Measurements from ENCODE around the gene HRC. TPM values are rescaled to one million over a fixed set of nuclear protein-coding genes. Genes with fewer than 3 reads are reported as not detected.

The HRC gene
- total RNA-seq, 1 experiment from 2014 or later: not detected

DNA sequence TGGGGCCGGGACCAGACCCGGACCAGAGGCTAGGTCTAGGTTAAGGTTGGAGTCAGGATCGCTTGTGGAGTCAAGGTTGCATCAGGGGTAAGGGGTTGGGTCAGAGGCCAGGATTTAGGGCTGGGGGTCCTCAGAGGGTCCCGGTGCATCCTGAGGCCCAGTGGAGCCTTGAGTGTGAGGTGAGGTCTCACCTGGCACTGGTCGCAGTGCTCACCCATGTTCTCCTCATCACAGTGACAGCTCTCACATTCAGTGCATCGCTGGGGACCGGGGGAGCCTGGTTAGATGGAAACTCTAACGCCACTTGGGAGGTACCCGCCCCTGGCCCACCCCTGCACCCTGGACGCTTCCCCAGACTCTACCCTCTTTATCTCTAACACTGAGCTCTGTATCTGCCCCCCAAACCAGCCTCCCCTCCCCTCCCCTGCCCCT is 3.1 kb downstream of the HRC start:
- Histone ChIP-seq H3K4me3 (no peak overlapping the region), H3F3A (ENCODE audit: insufficient read depth, low read depth) (peaks cover 15% of the 10 kb centered on the region; the same call in 1 of the 2 replicates), H3K27me3 (ENCODE audit: insufficient read depth, low read depth) (no peaks in the 10 kb centered on the region), H4K20me1 (ENCODE audit: insufficient read depth) (no peaks in the 10 kb centered on the region), H3K9me3 (ENCODE audit: insufficient read depth, low read depth) (no peaks in the 10 kb centered on the region), H3K9me2 (ENCODE audit: insufficient read depth) (no peaks in the 10 kb centered on the region), H3K27ac (no peak overlapping the region), H3K79me2 (ENCODE audit: low read depth) (no peaks in the 10 kb centered on the region), H3K4me1 (replicated peaks; ENCODE audit: insufficient read depth) (peaks cover 16% of the 10 kb centered on the region; the same call in 1 of the 2 replicates), H2AFZ (no peak overlapping the region), H3K4me2 (0 out of 2 replicates have a peak overlapping the region, but pooled peaks have one; percentile 99), H3K36me3 (ENCODE audit: low read depth) (no peaks in the 10 kb centered on the region)
- intact Hi-C loops (cut with micrococcal nuclease; ENCODE audit: unreplicated experiment): no loop called here
- BruUV-seq (replicated peaks): no TSS peak
- no peak for DNase-seq
- ChIA-PET POLR2A (ENCODE audit: unreplicated experiment) (interaction anchor here (0.6 kb wide), 1 partner anchor 133 kb away, joined by 4 read pairs; no protein-coding TSS in a partner anchor), CTCF (no interaction called here)
- no peak for TF ChIP-seq EZH2 (IDR thresholded peaks at IDR 0.05; ENCODE audit: low read depth)
- TF ChIP-seq, protein P1, sequence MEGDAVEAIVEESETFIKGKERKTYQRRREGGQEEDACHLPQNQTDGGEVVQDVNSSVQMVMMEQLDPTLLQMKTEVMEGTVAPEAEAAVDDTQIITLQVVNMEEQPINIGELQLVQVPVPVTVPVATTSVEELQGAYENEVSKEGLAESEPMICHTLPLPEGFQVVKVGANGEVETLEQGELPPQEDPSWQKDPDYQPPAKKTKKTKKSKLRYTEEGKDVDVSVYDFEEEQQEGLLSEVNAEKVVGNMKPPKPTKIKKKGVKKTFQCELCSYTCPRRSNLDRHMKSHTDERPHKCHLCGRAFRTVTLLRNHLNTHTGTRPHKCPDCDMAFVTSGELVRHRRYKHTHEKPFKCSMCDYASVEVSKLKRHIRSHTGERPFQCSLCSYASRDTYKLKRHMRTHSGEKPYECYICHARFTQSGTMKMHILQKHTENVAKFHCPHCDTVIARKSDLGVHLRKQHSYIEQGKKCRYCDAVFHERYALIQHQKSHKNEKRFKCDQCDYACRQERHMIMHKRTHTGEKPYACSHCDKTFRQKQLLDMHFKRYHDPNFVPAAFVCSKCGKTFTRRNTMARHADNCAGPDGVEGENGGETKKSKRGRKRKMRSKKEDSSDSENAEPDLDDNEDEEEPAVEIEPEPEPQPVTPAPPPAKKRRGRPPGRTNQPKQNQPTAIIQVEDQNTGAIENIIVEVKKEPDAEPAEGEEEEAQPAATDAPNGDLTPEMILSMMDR (conservative IDR thresholded peaks at IDR 0.05): no peak

DNA sequence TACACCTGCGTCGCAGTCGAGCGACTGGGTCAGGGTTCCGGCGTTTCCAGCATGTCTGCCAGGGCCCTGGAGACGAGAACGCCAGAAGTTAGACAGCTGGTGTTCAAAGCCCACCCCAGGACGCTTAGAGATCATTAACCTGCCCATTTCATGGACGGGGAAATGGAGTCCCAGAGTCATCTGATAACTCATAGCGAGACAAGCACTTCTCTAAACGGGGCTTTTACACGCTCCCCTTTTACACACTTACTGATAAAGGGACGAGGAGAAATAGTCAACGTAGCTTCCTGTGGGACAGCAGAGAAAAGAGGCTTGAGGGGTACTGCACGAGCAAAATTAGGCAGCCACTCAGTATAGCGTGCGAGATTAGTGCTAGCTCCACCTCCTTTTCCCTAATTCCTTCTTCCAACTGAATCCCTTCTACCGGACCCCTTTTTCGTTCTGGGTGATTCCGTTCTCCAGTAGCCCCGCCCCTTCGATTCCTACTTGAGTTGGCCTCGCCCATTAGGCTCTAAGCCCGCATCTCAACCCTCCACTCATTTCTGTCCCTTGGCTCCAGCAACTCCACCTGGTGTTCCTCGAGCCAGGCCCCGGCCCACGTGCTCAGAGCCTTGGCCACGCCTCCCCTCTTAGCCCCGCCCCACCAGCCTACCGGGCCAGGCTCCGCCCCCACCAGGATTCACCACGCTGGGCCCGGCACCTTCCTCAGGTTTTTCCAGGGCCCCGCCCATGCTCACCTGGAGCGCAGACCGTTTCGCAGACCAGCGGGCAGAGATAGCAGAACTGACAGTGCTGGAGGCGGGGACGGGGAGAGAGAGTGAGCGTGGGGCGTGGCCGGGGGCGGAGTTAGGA is 3.7 kb downstream of the HRC start:
- ChIA-PET CTCF (no interaction called here), POLR2A (ENCODE audit: unreplicated experiment) (no interaction called here)
- Histone ChIP-seq H3K27me3 (ENCODE audit: insufficient read depth, low read depth) (no peaks in the 10 kb centered on the region), H2AFZ (no peak overlapping the region), H3K4me1 (replicated peaks; ENCODE audit: insufficient read depth) (peaks cover 16% of the 10 kb centered on the region; the same call in 1 of the 2 replicates), H3K4me3 (peak overlapping the region; percentile 10; the same call in 1 of the 2 replicates), H3K9me2 (ENCODE audit: insufficient read depth) (no peaks in the 10 kb centered on the region), H3K79me2 (ENCODE audit: low read depth) (no peaks in the 10 kb centered on the region), H3K4me2 (peak overlapping the region; percentile 99), H3K9me3 (ENCODE audit: insufficient read depth, low read depth) (no peaks in the 10 kb centered on the region), H4K20me1 (ENCODE audit: insufficient read depth) (no peaks in the 10 kb centered on the region), H3F3A (ENCODE audit: insufficient read depth, low read depth) (peaks cover 18% of the 10 kb centered on the region; the same call in 1 of the 2 replicates), H3K27ac (no peak overlapping the region), H3K36me3 (ENCODE audit: low read depth) (no peaks in the 10 kb centered on the region)
- no peak for TF ChIP-seq EZH2 (IDR thresholded peaks at IDR 0.05; ENCODE audit: low read depth)
- TF ChIP-seq, protein P1 (conservative IDR thresholded peaks at IDR 0.05): no peak
- DNase-seq: peak; percentile 88 to 92
- intact Hi-C loops (cut with micrococcal nuclease; ENCODE audit: unreplicated experiment): no loop called here
- no TSS peak for BruUV-seq (replicated peaks)

DNA sequence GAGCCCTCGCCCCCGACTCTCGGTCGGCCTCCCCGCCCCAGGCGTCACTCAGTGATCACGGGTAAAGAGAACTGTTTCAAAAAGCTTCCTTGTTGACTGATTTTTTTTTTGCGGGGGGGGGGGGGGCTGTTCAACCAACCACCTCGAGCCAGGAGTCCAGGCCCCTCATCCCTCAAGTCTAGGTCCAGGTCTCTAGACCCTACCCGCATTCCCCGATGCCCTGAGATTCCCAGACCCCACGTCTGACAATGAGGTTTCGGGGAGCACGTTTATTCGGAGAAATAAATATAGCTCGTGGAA is 4.3 kb downstream of the HRC start:
- ChIA-PET CTCF (interaction anchor here (0.7 kb wide), 1 partner anchor 21 kb away, joined by 4 read pairs; no protein-coding TSS in a partner anchor), POLR2A (ENCODE audit: unreplicated experiment) (interaction anchor here (0.7 kb wide), 1 partner anchor 175 kb away, joined by 6 read pairs; no protein-coding TSS in a partner anchor)
- H3K79me2 ChIP-seq (ENCODE audit: low read depth): no peaks in the 10 kb centered on the region
- peaks cover 20% of the 10 kb centered on the region; the same call in 1 of the 2 replicates for H3F3A ChIP-seq (ENCODE audit: insufficient read depth, low read depth)
- peak overlapping the region; percentile 99 for H3K4me2 ChIP-seq
- intact Hi-C loops (cut with micrococcal nuclease; ENCODE audit: unreplicated experiment): no loop called here
- DNase-seq: peak in 1 of 2 experiments; percentile 28
- no peak overlapping the region for H3K27ac ChIP-seq
- peak overlapping the region; percentile 92 for H2AFZ ChIP-seq
- peak overlapping the region; percentile 88 for H3K4me3 ChIP-seq
- no peaks in the 10 kb centered on the region for H3K27me3 ChIP-seq (ENCODE audit: insufficient read depth, low read depth)
- no peaks in the 10 kb centered on the region for H3K36me3 ChIP-seq (ENCODE audit: low read depth)
- no peak for TF ChIP-seq EZH2 (IDR thresholded peaks at IDR 0.05; ENCODE audit: low read depth)
- TF ChIP-seq, protein P1 (conservative IDR thresholded peaks at IDR 0.05): no peak
- no peaks in the 10 kb centered on the region for H4K20me1 ChIP-seq (ENCODE audit: insufficient read depth)
- H3K4me1 ChIP-seq (replicated peaks; ENCODE audit: insufficient read depth): peaks cover 16% of the 10 kb centered on the region; the same call in 1 of the 2 replicates
- no peaks in the 10 kb centered on the region for H3K9me3 ChIP-seq (ENCODE audit: insufficient read depth, low read depth)
- H3K9me2 ChIP-seq (ENCODE audit: insufficient read depth): no peaks in the 10 kb centered on the region
- BruUV-seq (replicated peaks): no TSS peak
